Islet precursor cell (in vitro differentiated cells): ENCODE measurements around the gene SRPK1.

Experiments
- DNase-seq: peaks from one replicate; pipeline ENCODE4 v3.0.0-alpha.2; 2018

Gene SRPK1

GRCh38 chr6:35810971-35811698, 109.8 kb downstream of the SRPK1 start:
- DNase-seq: no peak

DNA sequence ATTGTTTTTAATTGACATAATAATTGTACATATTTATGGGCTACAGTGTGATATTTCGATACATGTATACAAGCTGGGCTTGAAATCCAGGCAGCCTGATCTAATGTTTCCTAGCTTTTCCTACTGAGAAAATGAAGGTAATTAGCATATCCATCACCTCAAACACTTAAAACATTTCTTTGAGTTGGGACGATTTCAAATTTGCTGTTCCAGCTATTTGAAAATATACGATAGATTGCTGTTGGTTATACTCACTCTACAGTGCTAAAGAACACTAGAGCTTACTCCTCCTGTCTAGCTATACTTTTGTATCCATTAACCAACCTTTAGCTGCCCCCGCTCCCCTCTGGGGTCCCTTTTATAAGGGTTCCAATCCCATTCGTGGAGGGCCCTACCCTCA, 111.1 kb downstream of the SRPK1 start:
- no peak for DNase-seq

DNA sequence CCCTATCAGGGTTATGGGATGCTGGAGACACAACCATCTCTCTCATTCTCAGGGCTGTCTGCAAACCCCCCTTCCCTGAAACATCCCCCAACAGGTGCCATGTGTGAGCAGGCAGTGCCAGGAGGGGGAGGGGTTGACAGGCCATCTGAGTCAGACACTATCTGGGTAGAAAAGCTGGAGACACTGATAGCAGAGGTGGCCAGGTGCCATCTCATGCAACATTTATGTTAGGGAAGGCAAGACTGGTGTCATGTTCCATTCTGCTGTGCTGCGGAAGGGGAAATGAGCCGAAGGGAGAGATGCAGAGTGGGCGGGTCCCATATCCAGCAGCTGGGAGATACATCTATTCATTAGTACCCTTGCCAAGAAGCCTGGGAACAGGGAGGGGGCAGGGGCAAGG, 112.2 kb downstream of the SRPK1 start:
- no peak for DNase-seq

DNA sequence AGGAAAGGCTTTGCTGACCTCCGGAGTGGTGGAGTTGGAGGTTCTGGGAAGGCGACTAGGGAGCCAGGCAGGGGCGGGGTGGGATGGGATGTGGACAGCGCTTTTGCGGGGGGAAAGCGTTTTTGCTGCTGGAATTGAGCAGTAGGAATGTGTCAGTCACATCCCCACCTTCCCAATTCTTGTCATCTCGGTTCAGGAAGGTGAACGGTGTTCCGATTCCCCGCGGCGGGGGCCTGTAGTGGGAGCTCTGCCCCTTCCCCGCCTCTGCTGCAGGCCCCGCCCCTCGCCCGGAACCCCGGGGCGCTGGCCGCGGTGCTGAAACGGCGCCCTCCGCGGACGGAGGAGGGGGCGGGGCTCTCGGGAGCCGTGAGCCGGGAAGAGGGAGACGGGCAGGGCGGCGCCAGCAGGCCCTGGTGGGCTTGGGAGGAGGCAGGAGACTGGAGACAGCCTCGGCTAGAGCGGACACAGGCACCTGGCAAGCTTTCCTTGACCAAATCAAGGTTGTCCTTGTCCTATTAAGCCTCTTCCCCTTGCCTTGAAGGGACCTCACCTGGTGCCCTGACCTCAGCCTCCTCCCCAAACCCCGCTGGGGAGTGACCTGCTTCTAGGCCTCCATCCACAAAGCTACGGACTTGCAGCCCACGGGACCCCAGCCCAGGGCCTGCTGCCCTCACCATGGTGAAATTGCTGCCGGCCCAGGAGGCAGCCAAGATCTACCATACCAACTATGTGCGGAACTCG, 115.7 kb downstream of the SRPK1 start, which contains the start of gene LHFPL5:
TSS of gene LHFPL5 (plus strand) at position 357 of the 741 bp plus-strand sequence. CDS start at position 676, 319 bp downstream.
- peak; percentile 85 for DNase-seq

GRCh38 chr6:35801148-35801547, 119.8 kb downstream of the SRPK1 start:
- no peak for DNase-seq

- no peak for DNase-seq
Measured at GRCh38 chr6:35798706-35799105, 122.2 kb downstream of the SRPK1 start.

DNA sequence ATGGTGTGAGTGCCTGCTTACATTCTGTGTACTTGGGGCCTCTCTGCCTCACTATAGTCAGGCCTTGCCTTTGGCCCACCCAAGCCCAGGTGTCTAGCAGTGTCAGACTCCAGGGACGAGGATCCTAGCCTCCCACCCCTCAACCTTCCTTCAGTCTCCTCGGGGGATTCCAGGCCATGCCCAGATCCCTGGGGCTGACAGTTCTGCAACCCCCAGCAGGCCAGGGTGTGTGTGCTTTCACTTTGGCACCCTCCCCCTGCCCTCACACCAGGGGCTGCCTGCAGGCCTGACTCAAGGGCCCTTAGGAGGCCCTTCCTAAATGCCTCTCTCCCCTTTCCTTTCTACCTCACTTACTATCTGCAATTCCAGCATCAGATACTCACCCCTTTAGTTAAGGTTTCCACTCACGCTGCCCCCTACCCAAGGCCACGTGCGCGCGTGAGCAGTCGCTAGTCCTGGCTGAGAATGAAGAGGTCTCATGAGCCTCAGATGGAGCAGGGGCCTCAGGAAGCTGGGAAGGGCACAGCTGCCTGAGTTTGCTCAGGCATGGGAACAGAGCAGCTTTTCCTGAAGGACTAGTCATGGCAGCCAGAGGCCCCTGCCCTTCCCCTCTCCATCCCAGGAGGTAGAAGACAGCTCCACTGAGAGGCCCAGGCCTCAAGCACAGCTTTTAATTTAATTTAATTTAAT, 122.9 kb downstream of the SRPK1 start:
- no peak for DNase-seq

- DNase-seq: no peak
Measured at GRCh38 chr6:35796236-35796635, 124.7 kb downstream of the SRPK1 start.

DNA sequence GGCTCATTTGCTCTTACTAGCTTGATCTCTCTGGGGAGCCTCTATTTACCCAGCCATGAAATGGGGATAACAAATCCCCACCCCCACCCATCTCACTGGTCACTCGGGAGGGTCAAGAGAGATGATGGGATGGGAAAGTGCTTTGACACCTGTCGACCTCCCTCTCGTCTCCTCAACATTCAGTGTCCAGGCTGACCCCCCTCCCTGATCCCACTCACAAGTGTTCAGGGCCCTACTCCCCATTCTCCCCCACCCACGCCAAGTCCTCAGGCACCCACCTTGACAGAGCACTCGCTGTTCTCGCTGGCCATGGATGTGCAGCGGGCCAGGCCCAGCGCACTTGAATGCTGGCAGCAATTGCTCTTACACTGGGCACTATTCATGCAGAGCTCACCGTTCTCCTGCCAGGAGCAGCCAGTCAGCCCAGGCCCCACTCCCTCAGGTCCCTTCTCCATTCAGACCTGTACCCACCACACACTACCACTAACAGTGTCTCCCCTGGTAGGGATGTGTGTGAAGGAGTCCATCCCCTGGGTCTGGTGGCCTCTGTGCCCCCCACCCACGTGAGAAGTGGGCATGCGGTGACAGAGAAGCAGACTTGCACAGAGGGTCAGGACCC, 125.3 kb downstream of the SRPK1 start:
- no peak for DNase-seq

DNA sequence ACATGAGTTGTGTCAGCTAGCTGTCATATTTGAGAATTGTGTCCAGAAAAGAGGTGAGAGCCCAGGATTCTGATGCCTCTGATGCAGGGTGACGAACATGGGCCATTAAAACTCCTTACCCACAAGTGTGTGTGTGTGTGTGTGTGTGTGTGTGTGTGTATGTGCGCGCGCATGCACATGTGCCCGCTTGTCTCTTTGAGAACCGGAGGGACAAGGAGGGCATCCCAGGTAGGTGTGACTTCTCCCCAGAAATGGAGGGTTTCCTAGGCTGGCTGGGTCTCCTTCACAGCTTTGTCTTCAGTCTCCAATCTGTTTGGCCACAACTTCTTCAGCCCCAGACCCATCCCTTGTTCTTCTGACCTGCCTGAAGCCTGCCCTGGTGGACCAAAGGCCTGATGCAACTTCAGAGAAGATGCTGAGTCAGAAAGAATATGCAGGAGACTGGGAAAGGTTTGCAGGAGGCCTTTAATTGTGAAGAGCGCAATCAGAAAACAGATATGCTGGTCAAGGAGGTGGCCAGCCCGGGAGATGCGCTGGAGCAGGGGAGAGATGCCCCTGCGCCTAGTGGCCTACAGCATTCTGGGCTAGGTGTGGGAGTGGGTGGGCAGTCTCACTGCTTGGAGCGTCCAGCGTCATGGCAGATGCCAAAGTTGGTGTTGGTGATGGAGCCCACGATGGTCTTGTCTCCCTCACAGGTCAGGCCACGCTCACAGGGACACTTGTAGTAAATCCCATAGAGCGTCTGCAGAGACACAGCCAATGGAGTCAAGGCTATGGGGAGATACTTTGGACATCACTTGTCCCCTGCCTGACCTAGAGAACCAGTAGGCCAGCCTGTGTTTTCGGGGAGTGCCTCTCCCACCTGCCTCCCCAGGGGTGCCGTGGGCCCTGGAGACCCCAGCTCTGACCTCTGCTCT, 126.1 kb downstream of the SRPK1 start:
- DNase-seq: no peak

- DNase-seq: no peak
Measured at GRCh38 chr6:35790683-35791082, 130.2 kb downstream of the SRPK1 start.

DNA sequence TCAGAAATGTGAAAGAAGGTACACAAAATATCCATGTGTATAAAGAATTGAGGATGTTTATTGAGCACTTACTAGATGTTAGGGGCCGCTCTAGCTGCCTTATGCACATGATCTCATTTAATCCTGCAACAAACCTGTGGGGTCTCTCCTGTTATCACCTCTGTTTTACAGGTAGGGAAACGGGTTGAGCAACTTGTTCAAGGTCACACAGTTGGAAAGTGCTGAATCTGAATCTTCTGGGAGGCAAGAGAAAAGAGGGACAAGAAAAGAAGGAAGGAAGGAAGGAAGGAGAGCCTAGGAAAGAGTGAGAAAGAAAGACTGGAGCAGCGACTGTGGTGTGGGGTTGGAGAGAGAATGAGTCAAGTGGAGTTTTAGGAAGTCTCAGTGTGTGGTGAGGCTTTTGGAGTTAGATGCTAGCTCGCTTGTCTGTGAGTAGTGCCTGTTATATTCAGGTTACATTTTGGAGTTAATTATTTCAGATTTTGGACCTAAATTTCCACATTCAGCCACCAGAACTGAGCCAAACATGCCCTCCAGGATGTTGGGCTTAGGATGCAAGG, 132.4 kb downstream of the SRPK1 start:
- DNase-seq: no peak

- DNase-seq: no peak
Measured at GRCh38 chr6:35787266-35788218, 133.4 kb downstream of the SRPK1 start.

DNA sequence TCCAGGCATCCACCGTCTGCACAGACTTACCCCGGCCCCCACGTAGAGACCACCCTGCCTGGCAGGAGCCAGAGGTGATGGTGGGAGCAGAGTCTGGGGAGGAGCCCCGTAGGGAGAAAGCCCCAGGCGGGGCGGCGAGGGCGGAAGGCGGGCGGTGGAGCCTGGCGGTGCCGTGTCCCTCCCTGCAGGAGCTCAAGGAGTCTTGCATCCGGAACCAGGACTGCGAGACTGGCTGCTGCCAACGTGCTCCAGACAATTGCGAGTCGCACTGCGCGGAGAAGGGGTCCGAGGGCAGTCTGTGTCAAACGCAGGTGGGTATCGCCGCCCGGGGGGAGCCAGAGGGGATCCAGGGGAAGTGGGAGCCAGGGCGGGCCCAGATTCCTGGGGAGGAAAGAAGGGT, 134.1 kb downstream of the SRPK1 start:
- no peak for DNase-seq

DNA sequence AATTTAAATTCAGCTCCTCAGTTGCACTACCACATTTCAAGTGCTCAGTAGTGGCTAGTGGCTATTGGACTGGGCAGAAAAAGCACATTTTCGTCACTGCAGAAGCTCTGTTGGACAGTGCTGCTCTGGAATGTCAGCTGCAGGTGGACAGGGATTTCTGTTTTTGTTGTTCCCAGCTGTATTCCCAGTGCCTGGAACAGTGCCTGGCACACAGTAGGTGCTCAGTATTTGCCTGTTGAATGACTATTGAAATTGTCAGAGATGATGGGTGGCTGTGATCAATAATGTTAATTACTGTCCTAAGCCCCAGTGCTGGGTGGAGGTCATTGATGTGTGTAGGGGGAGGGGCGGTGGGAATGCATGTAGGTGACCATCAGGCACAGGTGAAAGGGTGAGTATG, 134.6 kb downstream of the SRPK1 start:
- DNase-seq: no peak

- DNase-seq: no peak
Measured at GRCh38 chr6:35784200-35784599, 136.7 kb downstream of the SRPK1 start.
